Cardiac fibroblast (primary cell): ENCODE data around the gene TXNDC16.

Source experiments
- DNase-seq, 2 donors: peaks; one replicate each; pipeline versions ENCODE4 v3.0.0 to v3.0.0-alpha.2; 2010; ENCODE audit warnings: low read depth in 2 of 2
- H3K4me3 ChIP-seq, 2 donors: replicated peaks in 1 of 2; 1 replicate in 1 of 2; 2 replicates in 1 of 2; pipeline ENCODE4 v1.5.1; 2011; ENCODE audit warnings: low read depth in 2 of 2, low read length in 2 of 2, mild to moderate bottlenecking in 2 of 2, moderate library complexity in 1 of 2
- TF ChIP-seq, protein P1 (sequence below): IDR thresholded peaks from one replicate; pipeline ENCODE4 v1.5.1; 2011; ENCODE audit warnings: low read depth, mild to moderate bottlenecking, low read length, inconsistent platforms

Gene TXNDC16

GRCh38 chr14:52399921-52400595 is 152.2 kb downstream of the TXNDC16 start:
- DNase-seq: no peak
- H3K4me3 ChIP-seq: no peak overlapping the region
- TF ChIP-seq, protein P1, sequence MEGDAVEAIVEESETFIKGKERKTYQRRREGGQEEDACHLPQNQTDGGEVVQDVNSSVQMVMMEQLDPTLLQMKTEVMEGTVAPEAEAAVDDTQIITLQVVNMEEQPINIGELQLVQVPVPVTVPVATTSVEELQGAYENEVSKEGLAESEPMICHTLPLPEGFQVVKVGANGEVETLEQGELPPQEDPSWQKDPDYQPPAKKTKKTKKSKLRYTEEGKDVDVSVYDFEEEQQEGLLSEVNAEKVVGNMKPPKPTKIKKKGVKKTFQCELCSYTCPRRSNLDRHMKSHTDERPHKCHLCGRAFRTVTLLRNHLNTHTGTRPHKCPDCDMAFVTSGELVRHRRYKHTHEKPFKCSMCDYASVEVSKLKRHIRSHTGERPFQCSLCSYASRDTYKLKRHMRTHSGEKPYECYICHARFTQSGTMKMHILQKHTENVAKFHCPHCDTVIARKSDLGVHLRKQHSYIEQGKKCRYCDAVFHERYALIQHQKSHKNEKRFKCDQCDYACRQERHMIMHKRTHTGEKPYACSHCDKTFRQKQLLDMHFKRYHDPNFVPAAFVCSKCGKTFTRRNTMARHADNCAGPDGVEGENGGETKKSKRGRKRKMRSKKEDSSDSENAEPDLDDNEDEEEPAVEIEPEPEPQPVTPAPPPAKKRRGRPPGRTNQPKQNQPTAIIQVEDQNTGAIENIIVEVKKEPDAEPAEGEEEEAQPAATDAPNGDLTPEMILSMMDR: no peak

- TF ChIP-seq, protein P1: no peak
- no peak for DNase-seq
- no peak overlapping the region for H3K4me3 ChIP-seq
Measured at GRCh38 chr14:52399104-52399503, 153.2 kb downstream of the TXNDC16 start.

GRCh38 chr14:52397844-52398243 is 154.5 kb downstream of the TXNDC16 start:
- peak; percentile 64 to 65 for DNase-seq
- TF ChIP-seq, protein P1: no peak
- H3K4me3 ChIP-seq: no peak overlapping the region

GRCh38 chr14:52395728-52396127 is 156.6 kb downstream of the TXNDC16 start:
- TF ChIP-seq, protein P1: no peak
- no peak for DNase-seq
- H3K4me3 ChIP-seq: no peak overlapping the region

DNA sequence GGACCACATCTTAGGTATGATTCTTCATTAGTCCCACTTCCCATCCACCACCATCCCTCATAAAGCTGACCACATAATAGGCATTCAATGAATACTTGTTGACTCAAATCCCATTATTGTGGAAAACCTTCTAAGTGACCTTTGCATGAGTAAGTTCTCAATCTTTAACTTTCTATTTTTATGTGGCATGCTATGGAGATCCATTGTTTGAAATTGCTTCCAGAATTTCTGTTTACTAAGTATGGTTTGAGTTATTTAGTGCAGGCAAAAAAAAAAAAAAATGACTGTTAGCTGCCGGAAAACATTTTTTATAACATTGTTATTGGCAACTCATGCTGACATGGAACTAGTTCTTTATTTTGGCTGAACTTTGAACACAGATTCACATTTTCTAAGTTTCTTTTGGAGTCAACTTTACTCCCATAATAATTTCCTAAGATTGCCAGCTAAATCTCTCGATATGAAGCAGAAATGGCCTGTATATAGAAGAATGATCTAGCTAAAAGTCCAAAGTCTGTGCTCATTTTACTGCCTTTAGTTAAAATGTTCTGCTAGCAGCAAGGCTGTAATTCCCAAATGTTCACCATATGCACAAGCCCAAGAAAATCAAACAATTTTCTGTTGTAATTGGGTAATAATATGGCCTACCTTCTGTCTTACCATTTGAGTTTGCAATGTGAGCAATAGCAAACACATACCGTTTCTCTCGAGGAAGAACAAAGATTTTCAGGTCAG is 160.3 kb downstream of the TXNDC16 start:
- DNase-seq: peak; percentile 32 to 81
- TF ChIP-seq, protein P1: no peak

More for the DNA sequence above, 160.3 kb downstream of the TXNDC16 start:
- H3K4me3 ChIP-seq: no peak overlapping the region
